Esophagus muscularis mucosa (tissue), 3 donors: ENCODE results near the gene TECTB.

Experiments used
- CTCF ChIP-seq, 3 experiments: fragments of 200-600 bp in 2 of 3; fragments of 450-650 bp in 1 of 3; sonication (generic) in 2 of 3; IDR thresholded peaks; one replicate each; pipeline ENCODE4 v1.5.1; 2017 to 2019; ENCODE audit warnings: antibody characterized with exemption in 3 of 3, mild to moderate bottlenecking in 2 of 3, moderate library complexity in 1 of 3
- POLR2A ChIP-seq: fragments of 450-650 bp; IDR thresholded peaks from one replicate; pipeline ENCODE4 v1.6.1; 2017; ENCODE audit warnings: antibody characterized with exemption, moderate library complexity, mild to moderate bottlenecking, low read depth
- POLR2AphosphoS5 ChIP-seq, 2 donors: sonication (generic); formaldehyde crosslinking; IDR thresholded peaks; one replicate each; pipeline ENCODE4 v1.6.1; 2017; ENCODE audit warnings: antibody characterized with exemption in 2 of 2

- TF ChIP-seq CTCF (IDR thresholded peaks at IDR 0.05) (no peak), POLR2A (no peak), POLR2AphosphoS5 (IDR thresholded peaks at IDR 0.05) (no peak)
Measured at GRCh38 chr10:112298581-112298980, 15.4 kb downstream of the TECTB start.
